8988T (cell line): ENCODE data around the gene SCUBE3.
A peak's percentile ranks its signal among the peaks of the same experiment; 100 is the strongest.

Experiments
- DNase-seq: peaks from one replicate; pipeline ENCODE4 v3.0.0; 2011

SCUBE3 gene

GRCh38 chr6:35242486-35242885, 28.7 kb downstream of the SCUBE3 start:
- no peak for DNase-seq

- DNase-seq, result no peak
These were observed 29.1 kb downstream of the SCUBE3 start for GRCh38 chr6:35242906-35243305.

- no peak for DNase-seq
These were observed 29.7 kb downstream of the SCUBE3 start for GRCh38 chr6:35243386-35243958.

GRCh38 chr6:35244551-35244950, 30.8 kb downstream of the SCUBE3 start:
- no peak for DNase-seq

GRCh38 chr6:35247642-35248231, 34.0 kb downstream of the SCUBE3 start:
- no peak for DNase-seq

DNA sequence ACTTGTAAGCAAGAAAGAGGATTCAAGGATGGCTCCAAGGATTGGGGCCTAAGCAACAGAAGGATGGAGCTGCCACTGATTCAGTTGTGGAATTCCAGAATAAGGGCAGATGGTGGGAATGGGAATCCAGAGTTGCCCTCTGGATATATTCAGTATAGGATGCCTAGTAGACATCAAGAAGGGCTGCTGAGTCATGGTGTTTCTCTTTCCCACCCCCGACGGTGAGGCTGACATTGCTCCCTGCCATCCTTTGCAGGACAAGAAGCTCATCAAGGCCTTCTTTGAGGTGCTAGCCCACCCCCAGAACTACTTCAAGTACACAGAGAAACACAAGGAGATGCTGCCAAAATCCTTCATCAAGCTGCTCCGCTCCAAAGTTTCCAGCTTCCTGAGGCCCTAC, 34.5 kb downstream of the SCUBE3 start:
- DNase-seq, result no peak

DNA sequence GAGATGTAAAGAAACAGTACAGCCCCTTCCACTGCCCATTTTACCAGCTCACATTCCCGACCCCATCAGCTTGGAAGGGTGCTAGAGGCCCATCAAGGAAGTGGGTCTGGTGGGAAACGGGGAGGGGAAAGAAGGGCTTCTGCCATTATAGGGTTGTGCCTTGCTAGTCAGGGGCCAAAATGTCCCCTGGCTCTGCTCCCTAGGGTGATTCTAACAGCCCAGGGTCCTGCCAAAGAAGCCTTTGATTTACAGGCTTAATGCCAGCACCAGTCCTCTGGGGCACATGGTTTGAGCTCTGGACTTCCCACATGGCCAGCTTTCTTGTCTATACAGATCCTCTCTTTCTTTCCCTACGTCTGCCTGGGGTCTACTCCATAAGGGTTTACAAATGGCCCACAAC, 35.2 kb downstream of the SCUBE3 start:
- DNase-seq, result no peak

- DNase-seq, result no peak
These were observed 38.2 kb downstream of the SCUBE3 start for GRCh38 chr6:35251949-35252348.

GRCh38 chr6:35253249-35253648, 39.5 kb downstream of the SCUBE3 start:
- no peak for DNase-seq

DNA sequence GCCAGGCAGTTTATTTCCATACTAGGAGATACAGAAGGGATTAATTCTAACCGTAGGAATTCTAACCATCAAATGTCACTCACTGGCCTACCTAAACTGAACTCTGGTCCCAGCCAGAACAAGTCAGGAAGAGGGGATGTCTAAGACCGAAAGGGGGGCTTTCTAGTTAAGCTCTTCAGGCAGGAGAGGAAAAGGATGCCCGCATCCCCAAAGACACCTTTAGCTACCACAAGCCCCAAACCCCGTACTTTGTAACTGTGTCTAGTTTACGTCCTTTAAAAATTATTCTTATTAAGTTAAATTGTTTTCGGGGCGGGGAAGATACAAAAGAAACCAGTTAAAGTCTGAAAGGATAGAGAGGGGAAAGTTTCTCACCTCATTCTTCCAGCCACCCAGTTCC, 44.6 kb downstream of the SCUBE3 start:
- no peak for DNase-seq

GRCh38 chr6:35258858-35259193, 45.1 kb downstream of the SCUBE3 start:
- DNase-seq, result peak; percentile 35

GRCh38 chr6:35259194-35259947, 45.6 kb downstream of the SCUBE3 start, which contains the start of gene ZNF76:
Gene ZNF76, plus strand, starts transcription at chr6:35259735. Its CDS starts 21,417 bp downstream, at chr6:35281152.
- DNase-seq, result peak; percentile 93

- DNase-seq, result peak; percentile 56
These were observed 46.3 kb downstream of the SCUBE3 start for GRCh38 chr6:35259948-35260590.

- DNase-seq, result no peak
These were observed 47.1 kb downstream of the SCUBE3 start for GRCh38 chr6:35260591-35261570.

- no peak for DNase-seq
These were observed 48.8 kb downstream of the SCUBE3 start for GRCh38 chr6:35262596-35262995.

DNA sequence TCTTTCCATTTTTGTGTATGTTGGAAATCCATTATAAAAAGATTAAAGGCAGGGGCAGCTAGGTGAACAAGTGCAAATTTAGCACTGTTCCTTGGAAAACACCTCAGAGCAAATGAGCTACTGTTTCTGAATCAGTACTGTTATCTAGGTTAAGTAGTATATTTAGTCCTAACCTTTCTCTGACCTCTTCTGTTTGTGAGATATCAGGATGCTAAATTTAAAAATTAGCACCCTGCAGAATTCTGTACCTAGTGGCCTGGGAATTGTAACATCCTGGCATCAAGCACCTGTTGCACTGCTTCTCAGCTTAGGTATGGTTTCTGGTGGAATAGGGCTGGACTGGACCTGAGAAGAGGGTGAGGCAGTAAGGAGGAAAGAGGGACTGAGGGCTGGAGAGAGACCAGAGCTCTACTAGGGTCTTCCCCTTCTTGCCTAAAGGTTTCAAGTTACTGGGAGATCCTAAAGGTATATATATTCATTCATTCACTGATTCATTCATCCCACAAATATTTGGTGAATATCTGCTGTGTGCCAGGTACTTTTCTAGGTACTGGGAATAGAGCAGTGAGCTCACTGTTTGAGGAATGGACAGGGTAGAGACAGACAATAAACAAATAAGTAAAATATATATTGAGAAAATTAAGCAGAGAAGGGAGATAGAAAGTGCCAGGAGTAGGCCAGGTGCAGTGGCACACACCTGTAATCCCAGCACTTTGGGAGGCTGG, 51.0 kb downstream of the SCUBE3 start:
- no peak for DNase-seq

- DNase-seq, result no peak
These were observed 51.8 kb downstream of the SCUBE3 start for GRCh38 chr6:35265523-35265922.

GRCh38 chr6:35267446-35267845, 53.7 kb downstream of the SCUBE3 start:
- DNase-seq, result no peak

GRCh38 chr6:35267897-35268296, 54.1 kb downstream of the SCUBE3 start:
- no peak for DNase-seq

- no peak for DNase-seq
These were observed 58.2 kb downstream of the SCUBE3 start for GRCh38 chr6:35272005-35272404.

- DNase-seq, result no peak
These were observed 60.2 kb downstream of the SCUBE3 start for GRCh38 chr6:35273822-35274559.
